Germinal center (tissue), 1 donor: ENCODE results near the gene NGF.

Experiments used
- DNase-seq: peaks from one replicate; pipeline ENCODE4 v3.0.0; 2012; ENCODE audit warnings: mixed read lengths, low spot score

NGF gene

DNA sequence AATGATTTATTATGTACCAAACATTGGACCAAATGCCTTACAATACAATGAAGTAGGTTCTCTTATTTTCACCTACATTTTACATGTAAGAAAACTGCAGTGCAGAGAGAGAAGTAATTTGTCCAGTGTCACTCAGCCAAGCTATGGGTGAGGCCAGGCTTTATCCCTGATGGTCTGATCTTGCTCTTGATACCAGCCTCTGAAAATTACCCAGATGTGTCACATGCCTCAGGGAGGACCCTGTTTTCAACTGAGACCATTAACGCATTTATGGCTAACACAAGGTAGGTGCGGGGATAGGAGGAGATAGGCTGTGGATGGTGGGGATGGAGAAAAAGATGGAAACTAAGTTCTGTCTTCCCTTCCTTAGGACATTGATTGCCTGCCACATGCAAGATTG lies 56.9 kb downstream of the NGF start:
- DNase-seq: no peak

DNA sequence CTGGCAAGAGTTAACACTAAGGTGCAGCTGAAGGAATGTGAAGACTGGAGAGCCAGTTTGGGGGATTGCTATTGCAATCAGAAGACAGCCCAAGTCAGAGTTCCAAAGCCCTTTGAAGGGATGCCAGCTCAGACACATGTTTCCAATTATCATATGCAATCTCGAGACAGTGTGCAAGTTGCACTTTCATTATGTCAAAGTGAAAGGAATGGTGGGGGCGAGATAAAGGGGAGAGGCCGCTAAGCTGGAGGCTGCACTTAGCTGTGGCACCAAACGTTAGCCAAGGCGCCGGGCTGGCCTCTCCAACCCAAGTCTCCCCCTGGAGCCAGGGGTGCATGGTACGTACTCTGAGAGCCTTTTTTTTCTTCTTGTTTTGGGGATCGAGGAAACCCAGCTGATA lies 58.0 kb downstream of the NGF start:
- no peak for DNase-seq

DNA sequence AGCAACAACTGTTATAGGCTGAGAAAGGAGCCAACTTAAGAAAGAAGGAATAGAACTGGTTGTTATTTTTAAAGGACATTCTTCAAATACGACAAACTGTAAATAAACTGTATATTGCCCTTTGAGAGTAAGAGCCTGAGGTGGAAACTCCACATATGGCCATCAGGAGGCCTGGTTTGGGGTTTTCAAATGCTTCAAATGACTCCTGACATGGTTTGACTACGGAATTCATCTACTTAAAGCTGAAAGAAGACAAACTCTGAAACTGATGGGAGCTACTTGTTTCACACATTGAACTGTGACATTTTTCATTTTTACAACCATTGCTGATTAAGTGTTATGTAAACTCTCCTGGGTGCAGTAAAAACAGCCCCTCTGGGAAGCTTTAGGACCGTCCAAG lies 59.8 kb downstream of the NGF start:
- DNase-seq: no peak

DNA sequence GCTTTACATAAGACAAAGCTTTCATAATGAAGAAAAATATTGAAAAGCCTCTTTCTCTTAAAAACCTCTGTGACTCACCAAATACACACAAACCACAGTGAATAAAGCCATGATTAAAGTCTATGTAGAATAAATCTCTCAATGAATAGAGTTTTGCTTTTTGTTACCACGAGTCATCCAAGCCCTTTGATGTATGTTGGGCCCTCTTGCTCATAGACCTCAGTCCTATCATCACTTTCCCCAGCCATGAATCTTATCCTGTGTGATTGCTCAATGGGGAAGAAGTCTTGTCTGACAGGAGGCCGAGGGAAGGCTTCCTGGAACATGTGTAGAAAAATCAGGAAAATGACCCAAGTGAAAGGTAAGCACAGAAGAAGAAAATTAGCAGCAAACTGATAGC lies 60.8 kb downstream of the NGF start:
- no peak for DNase-seq

DNA sequence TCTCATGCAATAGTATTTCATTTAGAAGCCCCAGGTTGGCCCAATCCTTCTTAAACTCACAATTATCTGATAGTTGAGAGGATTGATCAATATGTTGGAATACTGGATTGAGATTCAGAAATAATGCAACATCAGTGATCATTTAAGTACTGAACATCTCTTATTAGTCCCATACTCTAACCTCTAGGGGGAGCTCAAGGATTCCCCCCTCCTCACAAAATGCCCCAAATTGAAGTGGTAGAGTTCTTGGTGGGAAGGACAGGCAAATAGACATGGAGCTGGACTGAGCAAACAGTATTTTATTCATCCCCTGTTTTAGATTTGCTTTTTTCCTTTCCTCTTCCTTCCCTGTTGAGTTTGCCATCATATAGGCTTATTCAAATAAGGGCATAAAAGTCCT lies 62.8 kb downstream of the NGF start:
- peak; percentile 10 for DNase-seq

DNA sequence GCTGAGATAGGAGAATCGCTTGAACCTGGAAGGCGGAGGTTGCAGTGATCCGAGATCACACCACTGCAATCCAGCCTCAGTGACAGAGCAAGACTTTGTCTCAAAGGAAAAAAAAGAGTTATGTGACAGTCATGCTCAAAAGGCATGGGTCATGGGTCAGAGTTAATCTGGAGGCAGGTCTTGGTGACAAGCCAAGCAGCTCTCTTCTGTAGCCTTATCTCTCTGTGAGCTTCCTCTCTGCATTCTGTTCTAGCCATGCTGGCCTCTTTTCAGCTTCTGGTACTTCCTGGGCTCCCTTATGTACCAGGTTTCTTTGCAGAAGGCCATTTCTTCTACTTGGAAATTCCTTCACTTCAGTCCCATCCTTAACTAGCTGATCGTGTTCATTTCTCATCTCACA lies 63.6 kb downstream of the NGF start:
- no peak for DNase-seq

DNA sequence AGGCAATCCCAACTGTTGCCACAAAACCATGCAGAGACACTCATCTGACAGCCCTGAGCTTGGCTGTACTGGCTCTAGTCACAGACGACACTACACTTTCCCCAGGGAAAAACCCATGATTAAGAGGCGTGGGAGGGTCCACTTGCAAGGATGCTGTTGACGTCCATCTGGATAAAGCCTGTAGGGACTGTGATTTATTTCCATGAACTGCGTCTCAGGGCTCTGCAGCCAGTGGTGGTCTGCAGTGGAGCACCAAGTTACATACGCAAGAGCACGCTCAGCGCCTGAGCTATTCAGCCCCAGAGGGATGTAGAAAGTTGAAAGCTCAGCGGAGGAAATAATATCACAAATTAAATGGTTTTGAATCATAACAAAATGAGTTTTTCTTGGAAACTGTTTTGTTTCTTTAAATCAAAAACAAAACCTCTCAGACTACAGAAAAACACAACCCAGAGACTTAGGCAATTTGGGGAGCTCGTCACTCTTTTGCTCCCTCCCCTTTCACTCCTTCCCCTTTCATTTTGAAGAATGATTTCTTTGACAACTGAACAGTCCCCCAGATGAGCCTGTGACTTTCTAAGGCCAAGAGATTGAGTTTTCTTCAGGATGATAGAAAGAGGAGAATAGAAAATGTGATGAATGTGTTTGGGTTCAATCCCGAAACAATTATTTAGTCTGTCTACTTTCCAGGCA lies 71.2 kb downstream of the NGF start:
- no peak for DNase-seq

DNA sequence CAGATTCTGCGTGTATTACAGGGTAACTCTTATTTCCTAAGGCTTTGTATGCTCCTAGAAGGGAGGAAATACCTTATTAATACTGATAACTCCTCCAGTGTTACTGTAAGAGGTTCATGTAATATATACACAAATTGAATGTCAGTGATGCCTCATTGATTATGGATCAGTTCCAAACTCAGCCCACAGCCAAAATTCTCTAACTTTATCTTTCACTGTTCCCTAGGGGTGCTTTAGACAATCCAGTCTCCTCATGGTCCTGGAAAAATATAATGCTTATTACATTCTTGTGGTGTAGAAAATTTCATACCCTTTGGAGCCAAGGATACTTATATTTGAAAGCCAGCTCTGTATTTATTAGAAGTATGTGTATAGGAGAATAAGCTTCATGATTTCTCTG lies 73.0 kb downstream of the NGF start:
- DNase-seq: no peak

DNA sequence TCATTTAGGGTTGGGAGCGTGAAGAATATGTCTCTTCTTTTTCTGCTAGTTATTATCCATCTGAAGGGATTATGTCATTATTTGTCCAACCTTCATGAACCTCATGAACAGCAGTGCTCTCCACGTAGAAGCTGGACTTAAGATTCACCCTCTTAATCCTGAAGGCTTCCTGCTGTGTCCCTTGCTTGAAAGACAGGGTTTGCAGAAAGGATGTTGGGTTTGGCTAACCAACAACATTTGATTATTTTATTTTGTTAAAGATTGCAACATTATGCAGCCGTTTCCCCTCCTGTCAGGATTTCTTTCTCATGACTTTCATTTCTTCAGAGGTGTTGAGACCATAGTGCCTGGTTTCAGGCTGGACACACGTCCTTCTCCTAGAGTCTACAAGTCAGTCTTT lies 75.2 kb downstream of the NGF start:
- no peak for DNase-seq

DNA sequence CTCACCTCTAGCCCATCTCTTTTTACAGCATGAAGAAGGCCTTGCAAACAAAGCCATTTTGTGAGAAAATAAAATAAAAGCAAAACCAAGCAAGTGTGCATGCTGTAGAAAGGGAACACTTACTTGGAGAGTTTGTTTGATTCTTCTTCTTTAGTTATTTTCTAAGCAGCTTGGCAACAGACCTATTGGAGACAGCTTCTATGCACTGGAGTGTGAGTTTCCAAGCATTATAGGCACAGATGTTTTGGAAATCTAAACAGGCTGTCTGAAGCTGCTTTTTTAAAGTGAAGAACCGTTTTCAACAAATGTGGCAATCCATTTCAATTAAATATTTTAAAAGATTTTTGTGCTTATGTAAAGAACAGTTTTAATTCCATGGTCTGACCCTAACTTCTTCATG lies 76.6 kb downstream of the NGF start:
- no peak for DNase-seq

DNA sequence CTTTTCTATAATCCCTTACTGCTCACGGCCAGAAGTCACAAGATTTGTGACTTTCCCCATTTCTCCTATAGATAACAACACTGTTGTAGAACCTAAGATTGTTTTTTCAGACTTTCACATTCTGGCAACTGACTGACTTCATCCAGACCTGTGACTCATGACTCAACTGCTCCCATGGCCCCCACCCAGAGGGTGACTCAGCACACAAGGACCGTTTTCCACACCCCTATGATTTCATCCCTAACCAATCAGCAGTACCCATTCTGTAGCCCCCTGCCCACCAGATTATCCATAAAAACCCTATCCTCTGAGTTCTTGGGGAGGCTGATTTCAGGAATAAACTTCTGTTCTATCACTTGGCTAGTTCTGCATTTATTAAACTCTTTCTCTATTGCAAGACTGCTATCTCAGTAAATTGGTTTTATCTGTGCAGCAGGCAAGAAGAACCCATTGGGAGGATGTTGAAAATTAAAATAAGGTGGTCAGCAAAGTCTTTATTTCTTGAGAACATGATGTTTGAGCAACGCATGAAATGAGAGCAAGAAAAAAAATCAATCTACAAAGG lies 79.7 kb downstream of the NGF start:
- no peak for DNase-seq

DNA sequence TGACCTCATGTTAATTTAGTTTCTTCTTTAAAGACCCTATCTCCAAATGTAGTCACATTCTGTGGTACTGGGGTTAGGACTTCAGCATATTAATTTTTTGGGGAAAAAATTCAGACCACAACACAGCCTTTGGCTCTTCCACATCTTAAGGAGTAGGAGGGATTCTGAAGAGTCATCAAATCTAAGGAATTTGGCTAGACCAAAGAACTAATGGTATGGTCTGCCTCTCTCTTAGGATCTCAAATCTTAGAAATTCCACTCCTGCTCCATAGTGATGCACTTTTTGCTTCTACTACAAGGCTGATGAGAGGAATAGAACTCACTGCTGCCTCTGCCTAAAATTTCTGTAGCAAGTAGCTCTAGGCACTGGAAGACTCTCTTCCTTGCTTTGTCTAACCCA lies 80.5 kb downstream of the NGF start:
- no peak for DNase-seq

DNA sequence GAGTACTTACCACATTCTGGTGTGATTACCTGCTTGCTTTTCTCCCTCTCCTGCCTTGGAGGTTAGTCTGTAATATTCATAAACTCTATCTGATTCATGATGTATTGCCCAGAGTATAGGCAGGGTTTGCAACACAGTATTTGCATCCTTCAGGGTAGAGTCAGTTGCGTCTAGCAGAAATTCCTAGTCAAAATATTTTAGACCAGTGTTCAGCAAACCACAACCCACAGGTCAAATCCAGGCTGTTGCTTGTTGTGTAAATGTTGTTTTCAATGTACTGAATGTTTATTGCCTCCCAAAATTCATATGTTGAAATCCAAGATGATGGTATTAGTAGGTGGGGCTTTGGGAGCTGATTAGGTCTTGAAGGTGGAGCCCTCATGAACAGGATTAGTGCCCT lies 82.9 kb downstream of the NGF start:
- no peak for DNase-seq

DNA sequence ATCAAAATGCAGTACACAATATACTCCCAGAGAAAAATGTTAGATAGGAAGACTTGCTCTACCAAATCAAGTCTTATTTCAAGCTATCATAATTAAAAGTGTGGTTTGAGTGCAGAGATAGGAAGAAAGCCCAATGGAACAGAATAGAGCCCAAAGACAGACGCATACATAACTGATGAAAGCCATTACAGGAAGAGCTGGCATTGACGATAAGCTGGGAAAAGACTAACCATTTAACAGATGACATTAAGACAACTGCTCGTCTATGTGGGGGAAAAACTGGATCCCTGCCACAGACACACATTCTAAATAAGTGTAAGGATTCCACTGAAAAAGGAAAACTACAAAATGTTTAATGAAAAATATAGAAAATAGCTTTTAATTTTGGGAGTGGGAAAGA lies 85.5 kb downstream of the NGF start:
- no peak for DNase-seq

DNA sequence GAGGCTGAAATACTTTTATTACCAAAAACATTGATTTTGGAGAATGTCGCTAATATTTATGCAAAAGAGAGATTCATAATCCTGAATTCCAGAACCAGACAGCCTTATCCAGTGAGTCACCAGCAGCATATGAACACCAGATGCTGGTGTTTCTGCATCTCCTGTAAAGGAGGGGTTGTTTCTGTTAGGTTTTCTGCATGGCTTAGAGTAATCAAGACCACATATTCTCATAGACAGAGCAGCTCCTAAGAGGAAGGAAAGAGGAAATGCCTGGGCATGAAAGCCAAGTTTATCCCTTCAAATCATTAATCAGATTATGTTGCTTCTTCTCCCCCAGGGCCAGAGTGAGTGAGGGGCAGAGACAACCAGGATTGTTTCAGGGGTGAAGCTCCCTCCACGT lies 86.2 kb downstream of the NGF start:
- no peak for DNase-seq

DNA sequence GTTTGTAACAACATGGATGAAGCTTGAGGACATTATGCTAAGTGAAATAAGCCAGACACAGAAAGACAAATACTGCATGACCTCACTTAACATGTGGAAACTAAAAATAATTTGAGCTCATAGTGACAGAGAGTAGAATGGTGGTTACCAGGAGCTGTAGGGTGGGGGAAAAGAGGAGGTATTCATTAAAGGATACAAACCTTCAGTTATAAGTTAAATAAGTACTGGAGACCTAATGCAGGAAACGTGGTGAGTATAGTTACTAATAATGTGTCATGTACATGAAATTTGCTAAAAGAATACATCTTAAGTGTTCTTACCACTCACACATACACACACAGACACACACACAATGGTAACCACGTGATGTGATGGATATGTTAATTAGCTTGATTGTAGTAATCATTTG lies 86.7 kb downstream of the NGF start:
- no peak for DNase-seq

DNA sequence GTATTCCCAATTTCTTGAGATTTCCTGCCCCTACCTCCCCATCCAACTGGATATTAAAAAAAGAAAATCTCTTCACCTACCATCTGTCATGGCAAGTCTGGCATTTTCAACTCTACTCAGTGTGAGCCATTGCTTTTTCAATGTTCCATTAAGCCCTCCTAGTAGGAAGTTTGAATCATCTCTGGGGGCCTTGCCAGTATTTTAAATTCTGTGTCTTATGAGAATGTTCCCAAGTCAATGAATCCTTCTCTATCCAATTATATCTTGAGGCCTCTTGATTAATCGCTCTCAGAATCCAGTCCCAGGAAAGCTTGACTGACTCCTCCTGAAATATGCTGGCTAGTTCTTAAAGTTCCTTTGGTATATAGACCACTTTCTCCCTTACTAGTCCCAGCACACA lies 91.5 kb downstream of the NGF start:
- DNase-seq: no peak

DNA sequence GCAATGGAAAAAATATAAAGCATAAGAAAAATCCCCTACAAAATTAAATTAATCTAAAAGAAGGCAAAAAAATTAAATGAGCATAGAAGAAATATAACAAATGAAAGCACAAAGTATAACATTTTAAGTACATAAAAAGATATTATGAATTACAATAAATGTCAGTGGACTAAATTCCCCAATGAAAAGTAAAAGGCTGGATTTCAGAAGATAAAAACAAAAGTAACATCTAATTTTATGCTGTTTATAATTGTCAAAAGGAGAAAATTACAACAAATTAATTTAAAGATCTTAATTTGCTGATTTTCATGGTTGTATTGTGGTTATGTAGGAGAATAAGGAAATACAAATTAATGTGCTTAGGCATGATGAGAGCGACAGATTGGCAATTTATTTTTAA lies 92.8 kb downstream of the NGF start:
- no peak for DNase-seq

DNA sequence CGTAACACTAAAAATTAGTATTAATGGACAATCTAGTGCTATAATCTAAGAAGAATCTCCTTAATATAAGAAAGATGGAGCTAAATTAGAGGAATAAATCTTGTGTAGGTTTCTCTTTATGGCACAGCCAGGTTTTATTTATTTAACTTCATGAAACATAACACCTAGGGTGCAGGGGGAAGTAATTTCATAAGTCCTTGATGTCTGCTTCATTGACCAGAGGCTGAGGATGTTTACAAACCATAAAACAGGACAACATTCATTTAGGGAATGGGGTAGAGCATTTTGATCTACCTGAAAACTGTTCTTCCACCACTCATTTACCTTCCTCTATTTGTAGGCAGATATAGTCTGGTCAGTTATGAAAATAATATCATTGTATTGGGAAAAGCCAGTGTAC lies 95.5 kb downstream of the NGF start:
- DNase-seq: no peak

DNA sequence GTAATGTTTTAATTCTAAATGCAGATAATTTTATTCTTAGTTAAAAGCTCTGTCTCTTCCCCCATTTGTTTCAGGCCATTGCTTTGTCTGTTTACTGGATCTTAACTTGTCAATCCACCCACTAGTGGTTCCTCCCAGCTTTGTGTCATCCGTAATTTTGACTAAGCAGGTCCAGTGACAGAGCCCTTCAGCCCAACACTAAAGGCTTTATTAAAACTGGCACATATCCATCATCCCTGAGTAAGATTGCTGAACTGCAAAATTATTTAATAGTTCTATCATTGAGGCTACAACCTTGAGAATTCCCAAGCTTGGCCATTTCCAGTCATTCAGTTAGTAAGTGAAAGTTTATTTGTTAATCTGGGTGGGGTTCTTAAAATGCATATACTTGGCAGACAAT lies 96.7 kb downstream of the NGF start:
- DNase-seq: no peak

DNA sequence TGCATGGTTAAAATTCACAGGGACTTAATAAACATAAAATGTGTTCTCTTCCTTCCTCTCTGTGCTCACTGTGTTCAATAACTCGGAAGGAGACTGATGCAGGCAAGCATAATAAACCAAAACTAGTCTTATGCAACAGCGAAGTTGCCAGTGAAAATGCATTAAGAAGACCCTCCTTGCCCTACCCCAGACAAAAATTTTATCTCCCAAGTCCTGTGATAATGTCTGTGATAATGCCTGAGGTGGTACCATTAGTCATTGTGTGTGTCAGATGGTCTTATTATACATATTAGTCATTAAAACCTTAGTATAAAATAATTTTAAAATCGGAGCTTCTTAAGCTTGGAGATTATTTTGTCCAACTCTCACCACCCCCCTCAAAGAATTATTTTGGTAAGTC lies 97.8 kb downstream of the NGF start:
- no peak for DNase-seq

DNA sequence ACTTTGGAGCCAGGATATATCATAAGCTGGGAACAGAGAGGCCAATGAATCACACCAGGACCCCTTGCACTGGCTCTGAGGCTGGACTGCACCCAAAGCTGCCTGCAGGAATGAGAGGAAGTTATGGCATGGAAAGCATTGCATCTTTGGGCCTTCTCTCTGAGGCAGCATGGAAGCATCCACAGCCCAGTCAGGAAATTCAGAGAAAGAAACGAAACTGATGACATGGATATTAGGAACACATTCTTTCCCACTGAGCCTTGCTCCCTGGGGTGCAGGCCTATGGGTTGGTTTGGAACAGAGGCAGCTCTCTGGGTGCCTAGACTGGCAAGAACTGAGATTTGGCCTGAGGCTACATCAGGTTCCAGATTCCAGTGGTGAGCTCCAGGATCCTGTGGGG lies 98.6 kb downstream of the NGF start:
- no peak for DNase-seq

DNA sequence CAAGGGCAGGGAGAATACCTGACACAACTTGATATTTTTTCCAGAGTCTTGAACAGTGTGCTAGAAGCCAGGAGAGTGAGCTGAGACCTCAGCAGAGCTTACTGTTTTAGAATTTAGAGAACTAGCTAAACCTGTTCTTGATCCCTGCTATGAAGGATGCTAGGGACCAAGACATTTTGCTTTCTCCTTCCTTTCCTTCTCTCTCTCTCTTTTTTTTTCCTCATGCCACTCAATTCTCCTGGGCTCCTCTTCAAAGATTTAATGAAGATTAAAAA lies 99.0 kb downstream of the NGF start:
- DNase-seq: no peak

DNA sequence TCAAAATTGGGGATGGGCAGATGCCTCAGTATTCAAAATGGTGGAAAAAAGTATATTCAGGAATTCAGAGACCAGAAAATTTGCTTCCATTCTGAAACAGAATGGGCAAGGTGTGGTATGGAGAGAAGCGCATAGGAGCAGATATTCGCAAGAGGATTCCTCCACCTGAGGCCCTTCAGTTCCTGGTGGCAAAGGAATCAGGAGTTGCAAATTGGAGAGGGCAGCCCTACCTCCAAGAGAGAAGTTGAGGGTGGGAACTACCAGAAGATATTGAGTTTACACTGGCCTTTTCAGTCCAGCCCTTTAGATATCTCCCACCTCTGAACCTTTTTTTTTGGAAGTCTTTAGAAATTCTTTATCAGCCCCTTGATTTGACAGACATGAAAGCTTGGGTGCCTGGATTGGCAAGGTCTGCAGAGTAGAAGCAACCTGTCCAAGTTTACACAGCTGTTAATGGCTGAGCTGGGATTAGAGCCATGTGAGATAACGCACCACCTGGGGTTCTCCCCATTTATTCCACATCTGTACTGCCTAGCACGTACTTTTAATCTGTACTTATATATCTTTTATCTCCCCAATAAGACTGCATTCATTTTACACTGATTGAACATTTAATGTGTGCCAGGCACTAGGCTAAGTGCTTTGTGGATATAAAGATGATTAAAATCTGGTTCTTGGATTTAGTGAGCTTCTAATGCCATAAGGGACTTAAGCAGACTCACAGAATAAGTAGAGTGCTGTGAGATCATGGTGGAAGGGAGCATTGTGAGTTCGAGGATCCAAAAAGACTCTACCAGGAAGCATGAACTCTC lies 99.5 kb downstream of the NGF start:
- no peak for DNase-seq
